HepG2 (cell line): Measurements from ENCODE around the gene PLA1A. TPM values are rescaled to one million over a fixed set of nuclear protein-coding genes. Genes with fewer than 3 reads are reported as not detected.

Experiments used
- ATAC-seq: fragments of 200-7000 bp; cut with Tn5 transposase; 3 replicates; pipeline ENCODE4 v1.9.1; 2020; ENCODE audit warnings: mild to moderate bottlenecking, moderate library complexity
- BruUV-seq: library from RNA; stranded (reverse); fragments of 400-500 nt; replicated peaks from 2 replicates; lab custom pipeline; 2021; lab: Mats Ljungman, UMichigan
- CTCF ChIA-PET: fragments of 300-600 bp; formaldehyde crosslinking; extraction: SDS; loops from one replicate; lab custom pipeline; 2021; ENCODE audit warnings: low total read pairs, inconsistent platforms, low intra/inter-chr PET ratio; lab: Yijun Ruan, JAX
- POLR2A ChIA-PET: fragments of 350-600 bp; sonication (Branson Sonifier 250); formaldehyde crosslinking; loops from one replicate; lab custom pipeline; 2020; ENCODE audit warnings: antibody characterized with exemption, inconsistent platforms; lab: Yijun Ruan, JAX
- DNase-seq: peaks from one replicate; pipeline ENCODE4 v3.0.0-alpha.2; 2015; ENCODE audit warnings: low spot score
- FAIRE-seq: peaks from 3 replicates; lab custom pipeline; 2011; peaks lifted over from hg19 to GRCh38; lab: Jason Lieb, UNC
- H2AFZ ChIP-seq: one replicate; pipeline ENCODE4 v1.6.1; 2011; ENCODE audit warnings: low read length, inconsistent platforms
- H3K27ac ChIP-seq: fragments of 300-600 bp; 3 replicates; pipeline ENCODE4 v1.8.0; 2011; ENCODE audit warnings: mixed run types, mild to moderate bottlenecking, mixed read lengths, low read length, inconsistent platforms; ENCODE audit not compliant: insufficient read depth; ENCODE audit errors: extremely low read length
- H3K27me3 ChIP-seq, 2 experiments: fragments of 200-600 bp in 1 of 2; 2 replicates in 1 of 2; 3 replicates in 1 of 2; pipeline versions ENCODE4 v1.6.0 to v1.8.0; 2011; ENCODE audit warnings: low read length in 2 of 2, mild to moderate bottlenecking in 2 of 2, moderate library complexity in 2 of 2, inconsistent platforms in 1 of 2; ENCODE audit not compliant: insufficient read depth in 2 of 2, control insufficient read depth in 1 of 2
- H3K36me3 ChIP-seq, 2 experiments: fragments of 200-600 bp in 1 of 2; replicated peaks in 1 of 2; 2 replicates in 1 of 2; 3 replicates in 1 of 2; pipeline versions ENCODE4 v1.5.1 to v1.8.0; 2011; ENCODE audit warnings: low read length in 2 of 2, inconsistent platforms in 1 of 2; ENCODE audit not compliant: insufficient read depth in 2 of 2, control insufficient read depth in 1 of 2
- H3K4me1 ChIP-seq: 2 replicates; pipeline ENCODE4 v1.5.1; 2012; ENCODE audit warnings: low read length, inconsistent platforms; ENCODE audit not compliant: insufficient read depth
- H3K4me2 ChIP-seq: 2 replicates; pipeline ENCODE4 v1.6.0; 2011; ENCODE audit warnings: low read depth, low read length, inconsistent platforms
- H3K4me3 ChIP-seq, 3 experiments: fragments of 200-600 bp in 1 of 3; sonication (generic), shearing (Covaris generic) in 1 of 3; replicated peaks in 1 of 3; 2 replicates each; pipeline ENCODE4 v1.5.1; 2011 to 2016; ENCODE audit warnings: low read length in 3 of 3, inconsistent platforms in 2 of 3, low read depth in 2 of 3, mild to moderate bottlenecking in 2 of 3, control low read depth in 1 of 3, mixed read lengths in 1 of 3; ENCODE audit not compliant: insufficient read depth in 1 of 3
- H3K79me2 ChIP-seq: one replicate; pipeline ENCODE4 v1.6.1; 2011; ENCODE audit warnings: low read length, inconsistent platforms; ENCODE audit not compliant: insufficient read depth
- H3K9ac ChIP-seq: 2 replicates; pipeline ENCODE4 v1.6.0; 2011; ENCODE audit warnings: mild to moderate bottlenecking, low read depth, low read length, inconsistent platforms; ENCODE audit not compliant: insufficient read depth
- H3K9me3 ChIP-seq: 2 replicates; pipeline ENCODE4 v1.5.1; 2012; ENCODE audit warnings: mild to moderate bottlenecking, low read length
- H4K20me1 ChIP-seq: 2 replicates; pipeline ENCODE4 v1.6.0; 2011; ENCODE audit warnings: inconsistent platforms, mild to moderate bottlenecking, low read length, moderate library complexity; ENCODE audit not compliant: insufficient read depth
- CEBPB ChIP-seq: IDR thresholded peaks from 2 replicates; pipeline ENCODE4 v1.6.1; 2011; ENCODE audit warnings: low read depth, low read length, improper control_type of control experiment, borderline replicate concordance
- CHCHD3 ChIP-seq: sonication (generic); formaldehyde crosslinking; IDR thresholded peaks from 2 replicates; pipeline ENCODE4 v1.8.0; 2022; ENCODE audit warnings: mild to moderate bottlenecking, missing genetic modification reagents, moderate library complexity
- EP300 ChIP-seq, 3 experiments: sonication (generic) in 1 of 3; formaldehyde crosslinking in 1 of 3; IDR thresholded peaks; 2 replicates each; pipeline versions ENCODE4 v1.5.1 to v1.6.1; 2011 to 2020; ENCODE audit warnings: low read depth in 2 of 3, low read length in 2 of 3, borderline replicate concordance in 1 of 3, improper control_type of control experiment in 1 of 3, mild to moderate bottlenecking in 1 of 3, missing genetic modification reagents in 1 of 3, moderate library complexity in 1 of 3
- GZF1 ChIP-seq: sonication (generic); formaldehyde crosslinking; IDR thresholded peaks from 2 replicates; pipeline ENCODE4 v1.5.1; 2020; ENCODE audit warnings: mild to moderate bottlenecking, missing genetic modification reagents
- RCOR2 ChIP-seq: IDR thresholded peaks from 2 replicates; pipeline ENCODE4 v1.6.1; 2016; ENCODE audit warnings: missing biosample characterization, missing genetic modification reagents
- ZC3H4 ChIP-seq: sonication (generic); formaldehyde crosslinking; IDR thresholded peaks from 2 replicates; pipeline ENCODE4 v1.4.0; 2020; ENCODE audit warnings: missing genetic modification reagents, borderline replicate concordance
- ZNF12 ChIP-seq: sonication (generic); formaldehyde crosslinking; IDR thresholded peaks from 2 replicates; pipeline ENCODE4 v1.5.0; 2020; ENCODE audit warnings: missing genetic modification reagents
- ZNF138 ChIP-seq: sonication (generic); formaldehyde crosslinking; IDR thresholded peaks from 2 replicates; pipeline ENCODE4 v1.5.0; 2020; ENCODE audit warnings: mild to moderate bottlenecking, low read depth, missing genetic modification reagents
- ZNF33B ChIP-seq: sonication (generic); formaldehyde crosslinking; IDR thresholded peaks from 2 replicates; pipeline ENCODE4 v1.5.1; 2020; ENCODE audit warnings: mild to moderate bottlenecking, missing genetic modification reagents
- WGBS: methylation state at CpG from one replicate; pipeline ENCODE4 v1.1.6; 2017; ENCODE audit warnings: low lambda C conversion rate; 5-methylcytosine and 5-hydroxymethylcytosine counted together
- in situ Hi-C: cut with HindIII; loops from 2 replicates; pipeline ENCODE4 v1.10.0; 2017; ENCODE audit warnings: low pct_unique_long_range_greater_than_20kb; ENCODE audit not compliant: extremely low pct_ligation_motif_present
- intact Hi-C: fragments of 100-400 bp; cut with micrococcal nuclease; formaldehyde crosslinking; loops from one replicate; pipeline ENCODE4 v1.10.0; 2022; ENCODE audit not compliant: unreplicated experiment
- polyA plus RNA-seq, 8 experiments: library from polyadenylated mRNA; depleted of rRNA in 3 of 8; stranded (reverse) in 7 of 8; unstranded in 1 of 8; fragments of >200 nt; fragmentation: Illumina TruSeq in 4 of 8; extraction: Trizol in 4 of 8; gene quantifications; 2 replicates each; pipeline versions ENCODE4 v1.2.1 to v1.2.3, GENCODE V29; 2011 to 2016; ENCODE audit warnings: low read depth in 4 of 8, missing spikeins in 1 of 8, mixed read lengths in 1 of 8; ENCODE audit not compliant: insufficient read depth in 1 of 8
- total RNA-seq, 5 experiments: library from RNA; depleted of rRNA; stranded (reverse); fragments of >200 nt; fragmentation: Illumina TruSeq; extraction: Trizol; gene quantifications; 2 replicates each; pipeline ENCODE4 v1.2.3, GENCODE V29; 2016; ENCODE audit warnings: low read depth in 1 of 5

PLA1A gene
- total and polyA plus RNA-seq, 2 of the 13 experiments (the other 11 are each of a cell fraction or from before 2014, with no cell fraction given) = 0.11 to 0.18 TPM

GRCh38 chr3:119647171-119647570 is 49.5 kb downstream of the PLA1A start:
- no peaks in the 10 kb centered on the region for H3K27me3 ChIP-seq
- no peak overlapping the region for H2AFZ ChIP-seq
- H3K4me1 ChIP-seq = peaks cover 19% of the 10 kb centered on the region
- no peaks in the 10 kb centered on the region for H3K36me3 ChIP-seq
- no peak overlapping the region for H3K27ac ChIP-seq
- POLR2A ChIA-PET = no interaction called here
- no peaks in the 10 kb centered on the region for H3K79me2 ChIP-seq
- BruUV-seq = no TSS peak
- H3K9ac ChIP-seq = no peak overlapping the region
- H3K4me3 ChIP-seq = no peak overlapping the region
- TF ChIP-seq ZNF12 (CRISPR knock-in tag) = no peak
- no peak for TF ChIP-seq ZNF33B (CRISPR knock-in tag)
- TF ChIP-seq GZF1 (CRISPR knock-in tag) = no peak
- no peak for TF ChIP-seq CHCHD3 (CRISPR knock-in tag)
- TF ChIP-seq ZC3H4 (CRISPR knock-in tag) = no peak
- TF ChIP-seq ZNF138 (CRISPR knock-in tag) = no peak
- no peak for TF ChIP-seq CEBPB
- TF ChIP-seq RCOR2 (CRISPR knock-in tag) = no peak
- no peak for TF ChIP-seq EP300 (IDR thresholded peaks at IDR 0.05; ENCODE audit: low read depth in 2 of 2, low read length in 2 of 2)
- no peak for TF ChIP-seq EP300 (CRISPR knock-in tag; IDR thresholded peaks at IDR 0.05; ENCODE audit: borderline replicate concordance)
- TF ChIP-seq, all 625 proteins: peak for 0
- no peaks in the 10 kb centered on the region for H3K9me3 ChIP-seq
- CTCF ChIA-PET = no interaction called here
- ATAC-seq = no peak
- no peak for DNase-seq
- no peak for FAIRE-seq
- no peaks in the 10 kb centered on the region for H4K20me1 ChIP-seq
- intact Hi-C loops = no loop called here
- H3K4me2 ChIP-seq = no peak overlapping the region
- WGBS = 92% methylated on average over 1 of the region's 2 CpGs
- in situ Hi-C loops = no loop called here
